Measurements from ENCODE around the gene FAM90A1. TPM values are rescaled to one million over a fixed set of nuclear protein-coding genes. Genes with fewer than 3 reads are reported as not detected.
"Not testable (repeated sequence)": the region's sequence is repeated elsewhere in the genome, so short reads cannot be mapped to it uniquely, and the experiment has no call there.

FAM90A1 gene
- total and polyA plus RNA-seq, 4 donors: not detected

DNA sequence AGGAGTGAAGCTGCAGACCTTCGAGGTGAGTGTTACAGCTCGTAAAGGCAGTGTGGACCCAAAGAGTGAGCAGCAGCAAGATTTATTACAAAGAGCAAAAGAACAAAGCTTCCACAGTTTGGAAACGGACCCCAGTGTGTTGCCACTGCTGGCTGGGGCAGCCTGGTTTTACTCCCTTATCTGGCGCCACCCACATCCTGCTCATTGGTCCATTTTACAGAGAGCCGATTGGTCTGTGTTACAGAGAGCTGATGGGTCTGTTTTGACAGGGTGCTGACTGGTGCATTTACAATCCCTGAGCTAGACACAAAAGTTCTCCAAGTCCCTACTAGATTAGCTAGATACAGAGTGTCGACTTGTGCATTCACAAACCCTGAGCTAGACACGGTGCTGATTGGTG is 24.2 kb upstream of the FAM90A1 start:
- not testable (repeated sequence) for H3K27ac ChIP-seq (ENCODE audit: low read depth in 1 of 2, low read length in 2 of 2); H3K9ac ChIP-seq (ENCODE audit: low read depth in 1 of 2, low read length in 2 of 2); H3K4me1 ChIP-seq (ENCODE audit: control insufficient read depth in 4 of 4, insufficient read depth in 4 of 4, low read length in 3 of 4); H3K27me3 ChIP-seq (ENCODE audit: control insufficient read depth in 4 of 4, insufficient read depth in 4 of 4, low read length in 3 of 4); H3K36me3 ChIP-seq (ENCODE audit: control insufficient read depth in 4 of 4, insufficient read depth in 3 of 4, low read depth in 1 of 4, low read length in 3 of 4); DNase-seq (ENCODE audit: low spot score); H3K9me3 ChIP-seq (ENCODE audit: control insufficient read depth in 4 of 4, low read length in 3 of 4); H3K4me3 ChIP-seq (ENCODE audit: low read depth in 1 of 3, low read length in 3 of 3)
- 70% methylated on average over 7 of the region's 7 CpGs for WGBS

DNA sequence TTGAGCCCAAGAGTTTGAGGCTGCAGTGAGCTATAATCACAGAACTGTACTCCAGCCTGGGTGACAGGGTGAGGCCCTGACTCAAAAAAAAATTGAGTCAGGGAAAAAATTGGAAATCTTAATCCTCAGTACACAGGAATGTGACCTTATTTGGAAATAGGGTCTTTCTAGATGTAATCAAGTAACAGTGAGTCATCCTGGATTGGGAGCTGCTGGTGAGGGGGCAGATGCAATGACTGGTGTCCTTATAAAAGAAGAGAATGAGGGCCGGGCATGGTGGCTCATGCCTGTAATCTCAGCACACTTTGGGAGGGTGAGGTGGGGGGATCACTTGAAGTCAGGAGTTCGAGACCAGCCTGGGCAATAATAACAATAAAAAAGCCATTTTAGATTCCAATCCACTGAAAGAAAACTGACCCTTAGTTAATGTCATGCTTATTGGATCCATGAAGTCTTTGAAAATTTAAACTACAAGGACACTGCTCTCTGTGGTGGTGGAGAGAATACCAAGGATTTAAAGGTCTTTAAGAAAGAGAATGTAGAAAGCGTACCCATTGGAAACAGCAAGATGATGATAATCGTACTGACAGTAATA is 19.6 kb upstream of the FAM90A1 start:
- H3K27ac ChIP-seq (ENCODE audit: low read depth in 1 of 2, low read length in 2 of 2); DNase-seq (ENCODE audit: low spot score); H3K4me3 ChIP-seq (ENCODE audit: low read depth in 1 of 3, low read length in 3 of 3); H3K4me1 ChIP-seq (ENCODE audit: control insufficient read depth in 4 of 4, insufficient read depth in 4 of 4, low read length in 3 of 4); H3K27me3 ChIP-seq (ENCODE audit: control insufficient read depth in 4 of 4, insufficient read depth in 4 of 4, low read length in 3 of 4); H3K36me3 ChIP-seq (ENCODE audit: control insufficient read depth in 4 of 4, insufficient read depth in 3 of 4, low read depth in 1 of 4, low read length in 3 of 4); H3K9me3 ChIP-seq (ENCODE audit: control insufficient read depth in 4 of 4, low read length in 3 of 4); H3K9ac ChIP-seq (ENCODE audit: low read depth in 1 of 2, low read length in 2 of 2): not testable (repeated sequence)
- 91% methylated on average over 4 of the region's 4 CpGs for WGBS

DNA sequence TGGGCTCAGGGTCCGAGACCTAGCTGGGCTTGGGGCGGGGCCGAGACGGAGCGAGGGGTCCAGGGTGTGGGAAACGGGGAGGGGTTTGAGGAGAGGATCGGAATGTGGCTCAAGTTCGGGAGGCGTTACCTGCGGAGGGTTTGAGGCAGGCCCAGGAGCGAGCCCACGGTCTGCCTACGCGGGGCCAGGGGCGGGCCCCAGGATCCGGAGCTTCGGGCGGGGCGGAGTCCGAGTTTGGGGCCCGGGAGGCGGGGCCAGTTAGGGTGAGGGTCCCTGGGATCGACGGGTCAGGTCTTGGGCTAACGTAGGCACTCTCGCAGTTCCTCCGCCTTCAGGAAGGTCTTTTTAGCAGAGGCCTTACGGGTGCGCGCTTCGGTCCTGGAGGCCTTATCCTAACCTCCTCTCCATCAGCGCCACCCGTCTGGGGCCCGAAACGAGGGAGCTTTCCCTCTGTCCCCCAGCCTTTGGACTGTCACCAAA is 16.3 kb upstream of the FAM90A1 start:
- H3K9ac ChIP-seq (ENCODE audit: low read depth in 1 of 2, low read length in 2 of 2); H3K9me3 ChIP-seq (ENCODE audit: control insufficient read depth in 4 of 4, low read length in 3 of 4); H3K4me1 ChIP-seq (ENCODE audit: control insufficient read depth in 4 of 4, insufficient read depth in 4 of 4, low read length in 3 of 4); H3K27me3 ChIP-seq (ENCODE audit: control insufficient read depth in 4 of 4, insufficient read depth in 4 of 4, low read length in 3 of 4); H3K36me3 ChIP-seq (ENCODE audit: control insufficient read depth in 4 of 4, insufficient read depth in 3 of 4, low read depth in 1 of 4, low read length in 3 of 4); DNase-seq (ENCODE audit: low spot score): not testable (repeated sequence)
- H3K4me3 ChIP-seq (ENCODE audit: low read depth in 1 of 3, low read length in 3 of 3): peak overlapping the region; percentile 44 to 81 (median 61)
- TF ChIP-seq HNF4A (conservative IDR thresholded peaks at IDR 0.05) (peak in 1 of 2 donors; percentile 18), RXRA (IDR thresholded peaks at IDR 0.05) (peak in 1 of 2 donors; percentile 43)
- peak overlapping the region; percentile 64 to 82 for H3K27ac ChIP-seq (ENCODE audit: low read depth in 1 of 2, low read length in 2 of 2)
- under 1% methylated on average over 35 of the region's 35 CpGs for WGBS

DNA sequence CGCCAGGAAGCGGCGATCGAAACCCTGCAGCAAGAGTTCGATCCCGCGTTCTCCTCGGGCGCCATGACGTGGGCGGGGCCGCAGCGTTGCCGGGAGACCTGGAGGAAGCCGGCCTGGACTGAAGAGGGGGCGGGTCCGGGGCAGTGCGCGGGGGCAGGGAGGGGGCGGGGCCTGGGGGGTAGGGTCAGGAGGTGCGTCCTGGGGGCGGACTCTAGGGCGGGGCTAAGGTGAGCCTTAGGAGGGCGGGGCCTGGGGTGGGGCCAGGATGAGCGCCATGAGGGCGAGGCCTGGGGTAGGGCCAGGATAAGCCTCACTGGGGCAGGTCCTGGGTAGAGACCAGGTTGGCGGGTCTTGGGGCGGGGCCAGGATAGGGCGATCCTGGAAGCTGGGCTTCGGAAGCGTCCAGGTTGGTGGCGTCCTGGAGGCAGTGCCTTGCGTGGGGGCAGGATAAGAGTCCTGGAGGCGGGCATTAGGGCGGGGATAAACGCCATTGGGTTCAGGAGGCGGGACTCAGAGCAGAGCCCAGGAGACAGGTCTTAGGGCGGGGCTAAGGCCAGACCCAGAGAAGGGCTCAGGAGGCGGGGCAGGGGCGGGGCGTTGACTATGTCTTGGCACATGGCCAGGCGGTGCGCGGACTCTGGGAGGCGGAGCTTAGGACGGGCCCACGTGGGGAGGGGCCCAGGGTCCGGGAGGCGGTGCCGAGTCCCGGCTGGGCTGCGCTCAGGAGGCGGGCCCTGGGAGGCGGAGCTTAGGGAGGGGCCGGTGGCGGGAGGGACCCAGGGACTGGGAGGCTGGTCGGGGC is 15.7 kb upstream of the FAM90A1 start:
- H3K4me3 ChIP-seq (ENCODE audit: low read depth in 1 of 3, low read length in 3 of 3): peak overlapping the region; percentile 76 to 81 (median 77)
- not testable (repeated sequence) for H3K9me3 ChIP-seq (ENCODE audit: control insufficient read depth in 4 of 4, low read length in 3 of 4); H3K4me1 ChIP-seq (ENCODE audit: control insufficient read depth in 4 of 4, insufficient read depth in 4 of 4, low read length in 3 of 4); H3K9ac ChIP-seq (ENCODE audit: low read depth in 1 of 2, low read length in 2 of 2); H3K36me3 ChIP-seq (ENCODE audit: control insufficient read depth in 4 of 4, insufficient read depth in 3 of 4, low read depth in 1 of 4, low read length in 3 of 4); H3K27me3 ChIP-seq (ENCODE audit: control insufficient read depth in 4 of 4, insufficient read depth in 4 of 4, low read length in 3 of 4)
- peak overlapping the region; percentile 64 to 82 for H3K27ac ChIP-seq (ENCODE audit: low read depth in 1 of 2, low read length in 2 of 2)
- peak; percentile 44 for TF ChIP-seq NR2F2 (IDR thresholded peaks at IDR 0.05)
- peak; percentile 78 for TF ChIP-seq YY1 (IDR thresholded peaks at IDR 0.05)
- TF ChIP-seq, protein P1, sequence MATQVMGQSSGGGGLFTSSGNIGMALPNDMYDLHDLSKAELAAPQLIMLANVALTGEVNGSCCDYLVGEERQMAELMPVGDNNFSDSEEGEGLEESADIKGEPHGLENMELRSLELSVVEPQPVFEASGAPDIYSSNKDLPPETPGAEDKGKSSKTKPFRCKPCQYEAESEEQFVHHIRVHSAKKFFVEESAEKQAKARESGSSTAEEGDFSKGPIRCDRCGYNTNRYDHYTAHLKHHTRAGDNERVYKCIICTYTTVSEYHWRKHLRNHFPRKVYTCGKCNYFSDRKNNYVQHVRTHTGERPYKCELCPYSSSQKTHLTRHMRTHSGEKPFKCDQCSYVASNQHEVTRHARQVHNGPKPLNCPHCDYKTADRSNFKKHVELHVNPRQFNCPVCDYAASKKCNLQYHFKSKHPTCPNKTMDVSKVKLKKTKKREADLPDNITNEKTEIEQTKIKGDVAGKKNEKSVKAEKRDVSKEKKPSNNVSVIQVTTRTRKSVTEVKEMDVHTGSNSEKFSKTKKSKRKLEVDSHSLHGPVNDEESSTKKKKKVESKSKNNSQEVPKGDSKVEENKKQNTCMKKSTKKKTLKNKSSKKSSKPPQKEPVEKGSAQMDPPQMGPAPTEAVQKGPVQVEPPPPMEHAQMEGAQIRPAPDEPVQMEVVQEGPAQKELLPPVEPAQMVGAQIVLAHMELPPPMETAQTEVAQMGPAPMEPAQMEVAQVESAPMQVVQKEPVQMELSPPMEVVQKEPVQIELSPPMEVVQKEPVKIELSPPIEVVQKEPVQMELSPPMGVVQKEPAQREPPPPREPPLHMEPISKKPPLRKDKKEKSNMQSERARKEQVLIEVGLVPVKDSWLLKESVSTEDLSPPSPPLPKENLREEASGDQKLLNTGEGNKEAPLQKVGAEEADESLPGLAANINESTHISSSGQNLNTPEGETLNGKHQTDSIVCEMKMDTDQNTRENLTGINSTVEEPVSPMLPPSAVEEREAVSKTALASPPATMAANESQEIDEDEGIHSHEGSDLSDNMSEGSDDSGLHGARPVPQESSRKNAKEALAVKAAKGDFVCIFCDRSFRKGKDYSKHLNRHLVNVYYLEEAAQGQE (IDR thresholded peaks at IDR 0.05): peak; percentile 28
- peak in 1 of 2 donors; percentile 21 for TF ChIP-seq GABPA (IDR thresholded peaks at IDR 0.05 in 1 of 2, conservative IDR thresholded peaks at IDR 0.05 in 1 of 2)
- TF ChIP-seq, protein P2, sequence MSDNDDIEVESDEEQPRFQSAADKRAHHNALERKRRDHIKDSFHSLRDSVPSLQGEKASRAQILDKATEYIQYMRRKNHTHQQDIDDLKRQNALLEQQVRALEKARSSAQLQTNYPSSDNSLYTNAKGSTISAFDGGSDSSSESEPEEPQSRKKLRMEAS (IDR thresholded peaks at IDR 0.05): peak; percentile 13
- TF ChIP-seq HNF4A (conservative IDR thresholded peaks at IDR 0.05): peak; percentile 28 to 33
- TF ChIP-seq SP1 (IDR thresholded peaks at IDR 0.05): peak; percentile 79
- WGBS: 1% methylated on average over 57 of the region's 57 CpGs
- peak; percentile 98 for DNase-seq (ENCODE audit: low spot score)

DNA sequence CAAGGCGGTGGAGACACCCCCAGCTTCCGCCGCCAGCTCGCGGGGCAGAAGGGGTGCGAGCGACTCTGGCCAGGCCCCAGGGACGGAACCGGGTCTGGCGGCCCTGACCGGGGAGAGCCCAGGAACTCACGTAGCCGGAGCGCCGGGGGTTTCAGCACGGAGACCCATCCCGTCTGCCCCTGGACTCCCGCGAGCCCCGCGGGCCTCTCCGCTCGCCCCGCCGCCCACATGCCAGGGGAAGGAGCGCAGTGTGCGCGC is 15.1 kb upstream of the FAM90A1 start:
- H3K9me3 ChIP-seq (ENCODE audit: control insufficient read depth in 4 of 4, low read length in 3 of 4); H3K36me3 ChIP-seq (ENCODE audit: control insufficient read depth in 4 of 4, insufficient read depth in 3 of 4, low read depth in 1 of 4, low read length in 3 of 4); H3K4me1 ChIP-seq (ENCODE audit: control insufficient read depth in 4 of 4, insufficient read depth in 4 of 4, low read length in 3 of 4); H3K27me3 ChIP-seq (ENCODE audit: control insufficient read depth in 4 of 4, insufficient read depth in 4 of 4, low read length in 3 of 4); DNase-seq (ENCODE audit: low spot score); H3K9ac ChIP-seq (ENCODE audit: low read depth in 1 of 2, low read length in 2 of 2): not testable (repeated sequence)
- peak overlapping the region; percentile 41 to 54 for H3K27ac ChIP-seq (ENCODE audit: low read depth in 1 of 2, low read length in 2 of 2)
- 1% methylated on average over 28 of the region's 28 CpGs for WGBS
- peak overlapping the region; percentile 32 to 77 (median 76) for H3K4me3 ChIP-seq (ENCODE audit: low read depth in 1 of 3, low read length in 3 of 3)

DNA sequence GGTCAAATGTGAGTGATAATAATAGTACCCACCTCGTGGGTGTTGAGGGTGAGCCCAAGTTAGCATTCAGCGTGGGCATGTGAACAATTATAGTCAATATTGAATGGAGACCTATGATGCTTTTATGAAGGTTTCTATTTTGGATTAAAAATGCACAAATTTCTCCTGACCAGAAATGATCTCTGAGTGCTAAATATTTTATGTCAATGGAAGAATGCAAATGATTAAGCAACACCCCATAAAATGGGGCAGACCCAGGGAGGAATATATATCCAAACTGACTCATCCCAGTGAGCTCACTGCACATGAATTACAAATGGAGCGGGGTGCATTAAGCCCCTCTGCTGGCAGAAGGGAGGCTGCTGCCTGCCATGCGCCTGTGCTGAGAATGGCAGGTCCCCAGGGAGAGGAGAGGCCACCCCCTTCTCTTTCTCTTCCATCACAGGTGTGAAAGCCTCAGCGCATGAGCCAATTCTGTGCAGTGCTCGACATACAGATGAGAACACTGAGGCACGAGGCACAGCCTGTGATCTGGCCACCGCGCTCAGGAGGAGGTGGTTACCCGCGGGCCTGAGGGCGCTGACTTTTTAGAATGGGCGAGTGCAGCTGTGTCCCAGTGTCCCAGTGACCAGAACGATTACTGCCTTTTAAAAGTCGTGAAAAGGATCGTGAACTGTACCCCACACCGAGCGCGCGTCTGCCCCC is 14.7 kb upstream of the FAM90A1 start:
- not testable (repeated sequence) for H3K36me3 ChIP-seq (ENCODE audit: control insufficient read depth in 4 of 4, insufficient read depth in 3 of 4, low read depth in 1 of 4, low read length in 3 of 4); DNase-seq (ENCODE audit: low spot score); H3K9me3 ChIP-seq (ENCODE audit: control insufficient read depth in 4 of 4, low read length in 3 of 4); H3K4me1 ChIP-seq (ENCODE audit: control insufficient read depth in 4 of 4, insufficient read depth in 4 of 4, low read length in 3 of 4); H3K9ac ChIP-seq (ENCODE audit: low read depth in 1 of 2, low read length in 2 of 2); H3K27me3 ChIP-seq (ENCODE audit: control insufficient read depth in 4 of 4, insufficient read depth in 4 of 4, low read length in 3 of 4)
- peak overlapping the region; percentile 41 to 54 for H3K27ac ChIP-seq (ENCODE audit: low read depth in 1 of 2, low read length in 2 of 2)
- WGBS: 5% methylated on average over 18 of the region's 20 CpGs
- peak overlapping the region; percentile 32 to 77 (median 76) for H3K4me3 ChIP-seq (ENCODE audit: low read depth in 1 of 3, low read length in 3 of 3)

Data from liver (tissue), 9 donors.